ENCODE measurements around the gene TMX1. TPM values are rescaled to one million over a fixed set of nuclear protein-coding genes. Genes with fewer than 3 reads are reported as not detected.
A peak's percentile ranks its signal among the peaks of the same experiment; 100 is the strongest.

TMX1 gene, protein sequence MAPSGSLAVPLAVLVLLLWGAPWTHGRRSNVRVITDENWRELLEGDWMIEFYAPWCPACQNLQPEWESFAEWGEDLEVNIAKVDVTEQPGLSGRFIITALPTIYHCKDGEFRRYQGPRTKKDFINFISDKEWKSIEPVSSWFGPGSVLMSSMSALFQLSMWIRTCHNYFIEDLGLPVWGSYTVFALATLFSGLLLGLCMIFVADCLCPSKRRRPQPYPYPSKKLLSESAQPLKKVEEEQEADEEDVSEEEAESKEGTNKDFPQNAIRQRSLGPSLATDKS
- total RNA-seq: 10 to 100 TPM; 43.3 to 44.6 TPM

DNA sequence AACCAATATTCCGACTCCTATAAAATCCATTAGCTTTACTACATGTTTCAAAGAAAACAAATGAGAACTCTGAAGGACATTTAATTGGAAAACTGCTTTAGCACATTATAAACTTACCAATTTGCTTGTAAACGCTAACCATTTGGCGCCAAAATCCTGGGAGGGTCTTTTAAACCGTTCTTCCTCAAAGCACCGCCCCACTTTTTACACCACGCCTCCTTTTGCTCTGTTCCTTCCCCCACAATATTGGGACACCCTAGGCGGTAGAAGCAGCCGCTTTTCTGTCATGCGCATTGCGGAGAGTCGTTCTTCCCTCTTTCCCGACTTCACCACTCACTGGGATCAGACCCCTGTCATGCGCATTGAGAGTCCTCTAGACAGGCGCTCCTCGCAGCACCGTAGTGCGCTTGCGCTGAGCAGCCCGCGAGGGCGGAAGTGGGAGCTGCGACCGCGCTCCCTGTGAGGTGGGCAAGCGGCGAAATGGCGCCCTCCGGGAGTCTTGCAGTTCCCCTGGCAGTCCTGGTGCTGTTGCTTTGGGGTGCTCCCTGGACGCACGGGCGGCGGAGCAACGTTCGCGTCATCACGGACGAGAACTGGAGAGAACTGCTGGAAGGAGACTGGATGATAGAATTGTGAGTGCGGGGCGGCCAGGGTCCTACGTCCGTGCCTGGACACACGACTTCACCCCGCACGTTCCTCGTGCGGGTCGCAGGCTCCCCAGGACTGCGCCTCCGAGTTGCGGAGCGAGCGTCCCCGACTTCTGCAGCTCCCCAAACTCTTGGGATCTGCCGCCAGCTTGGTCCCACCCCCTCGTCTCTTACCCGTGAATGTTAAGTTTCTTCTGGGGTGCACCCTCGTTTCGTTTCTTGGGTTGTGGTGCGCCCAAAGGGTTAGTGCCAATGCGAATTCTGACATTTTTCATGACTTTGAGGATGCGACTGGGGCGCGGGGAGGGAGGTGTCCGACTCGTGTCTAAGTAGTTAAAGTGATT is at the start of gene TMX1:
TSS of gene TMX1 (plus strand) at position 435 of the 991 bp plus-strand sequence. CDS start at position 481, 46 bp downstream.
- peaks cover 9% of the 10 kb centered on the region for H3K36me3 Mint-ChIP-seq
- H3K4me1 Mint-ChIP-seq: peaks cover 19% of the 10 kb centered on the region
- H3K4me3 Mint-ChIP-seq: no peak within 1 kb of the TSS
- ATAC-seq (ENCODE audit: low read depth): peak; percentile 95
- DNase-seq: peak; percentile 90
- POLR2A ChIA-PET: interaction anchor here (1.0 to 1.3 kb wide), 3 partner anchors 20 to 621 kb away, joined by 3 to 4 read pairs (median 3); partner anchors contain the start of gene GNG2
- H3K27ac Mint-ChIP-seq: no peak within 1 kb of the TSS
- no peaks in the 10 kb centered on the region for H3K27me3 Mint-ChIP-seq
- no peaks in the 10 kb centered on the region for H3K9me3 Mint-ChIP-seq

DNA sequence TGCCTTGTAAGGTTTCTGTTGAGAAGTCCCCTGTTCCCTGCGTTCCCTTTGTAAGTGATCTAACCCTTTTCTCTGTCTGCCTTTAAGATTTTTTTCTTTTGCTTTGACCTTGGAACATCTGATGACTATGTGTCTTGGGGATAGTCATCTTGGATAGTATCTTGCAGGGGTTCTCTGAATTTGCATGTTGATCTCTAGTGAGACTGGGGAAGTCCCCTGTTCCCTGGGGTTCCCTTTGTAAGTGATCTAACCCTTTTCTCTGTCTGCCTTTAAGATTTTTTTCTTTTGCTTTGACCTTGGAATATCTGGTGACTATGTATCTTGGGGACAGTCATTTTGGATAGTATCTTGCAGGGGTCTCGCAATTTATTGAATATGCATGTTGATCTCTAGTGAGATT is 38.2 kb upstream of the TMX1 start:
- Mint-ChIP-seq H3K9me3 (no peaks in the 10 kb centered on the region), H3K27ac (no peak overlapping the region), H3K4me1 (no peaks in the 10 kb centered on the region), H3K36me3 (no peaks in the 10 kb centered on the region), H3K4me3 (no peak overlapping the region), H3K27me3 (peaks cover 16% of the 10 kb centered on the region)
- no peak for ATAC-seq (ENCODE audit: low read depth)
- no peak for DNase-seq
- POLR2A ChIA-PET: no interaction called here

- peaks cover 24% of the 10 kb centered on the region for H3K27me3 Mint-ChIP-seq
- DNase-seq: no peak
- POLR2A ChIA-PET: no interaction called here
- no peaks in the 10 kb centered on the region for H3K9me3 Mint-ChIP-seq
- ATAC-seq (ENCODE audit: low read depth): no peak
- no peaks in the 10 kb centered on the region for H3K36me3 Mint-ChIP-seq
- H3K27ac Mint-ChIP-seq: no peak overlapping the region
- H3K4me1 Mint-ChIP-seq: no peaks in the 10 kb centered on the region
- H3K4me3 Mint-ChIP-seq: no peak overlapping the region
Observed at GRCh38 chr14:51202914-51203665, 37.0 kb upstream of the TMX1 start.

DNA sequence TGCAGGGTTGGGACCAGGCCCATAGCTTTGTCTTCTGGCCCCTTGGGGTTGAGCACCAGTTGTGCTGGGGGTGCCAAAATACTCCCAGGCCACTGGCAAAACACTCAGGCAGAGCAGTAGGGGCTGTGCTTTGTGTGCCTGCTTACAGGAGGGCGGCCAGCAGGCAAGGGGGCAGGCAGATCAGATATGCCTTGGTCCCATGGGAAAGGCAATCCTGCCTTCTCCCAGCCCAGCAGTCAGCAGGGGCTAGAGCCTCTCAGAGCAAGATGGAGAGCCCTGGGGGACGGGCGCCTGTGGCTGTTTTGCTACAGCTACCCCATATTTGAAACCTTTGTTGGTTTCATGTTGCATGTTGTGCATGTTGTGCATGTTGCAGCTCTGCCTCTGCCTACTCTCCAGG is 36.2 kb upstream of the TMX1 start:
- no peaks in the 10 kb centered on the region for H3K36me3 Mint-ChIP-seq
- H3K9me3 Mint-ChIP-seq: no peaks in the 10 kb centered on the region
- DNase-seq (no peak), ATAC-seq (ENCODE audit: low read depth) (no peak)
- H3K4me3 Mint-ChIP-seq: no peak overlapping the region
- POLR2A ChIA-PET: no interaction called here
- no peaks in the 10 kb centered on the region for H3K4me1 Mint-ChIP-seq
- no peak overlapping the region for H3K27ac Mint-ChIP-seq
- H3K27me3 Mint-ChIP-seq: peaks cover 23% of the 10 kb centered on the region

DNA sequence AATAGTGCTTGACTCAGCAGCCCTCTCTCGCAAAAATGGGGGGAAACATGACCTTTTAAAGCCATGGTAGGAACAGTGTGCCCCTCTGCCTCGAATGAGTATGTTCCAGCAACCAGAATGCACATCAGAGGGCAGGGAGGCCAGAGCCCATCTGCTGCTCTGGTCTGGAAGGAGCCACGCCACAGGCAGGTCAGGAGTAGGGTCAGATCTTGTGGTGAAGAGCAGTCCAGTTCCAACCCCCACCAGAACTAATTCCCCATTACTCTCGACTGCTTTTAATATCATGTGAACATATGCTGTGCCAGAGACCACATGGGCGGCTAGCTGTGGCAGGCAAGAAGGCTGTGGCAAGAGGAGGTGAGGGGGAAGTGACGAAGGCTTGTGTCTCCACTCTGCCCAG is 34.6 kb upstream of the TMX1 start:
- no peak overlapping the region for H3K27ac Mint-ChIP-seq

DNA sequence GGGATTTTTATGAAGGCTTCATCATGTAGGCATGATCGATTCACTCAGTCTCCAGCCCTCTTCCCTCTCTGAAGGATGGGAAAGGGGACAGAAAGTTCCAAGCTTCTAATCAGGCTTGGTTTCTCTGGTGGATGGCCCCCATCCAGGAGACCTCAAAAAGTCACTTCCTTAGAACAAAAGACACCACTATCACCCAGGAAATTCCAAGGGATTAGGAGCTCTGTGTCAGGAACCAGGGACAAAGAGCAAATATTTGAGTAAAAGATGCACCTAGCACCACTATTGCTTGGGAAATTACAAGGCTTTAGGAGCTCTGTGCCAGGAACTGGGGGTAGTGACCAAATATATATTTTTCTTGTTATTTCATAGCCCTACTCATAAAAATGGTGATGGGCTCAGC is 33.6 kb upstream of the TMX1 start:
- POLR2A ChIA-PET: interaction anchor here (0.6 kb wide), 1 partner anchor 413 kb away, joined by 3 read pairs; no protein-coding TSS in a partner anchor
- Mint-ChIP-seq H3K9me3 (no peaks in the 10 kb centered on the region), H3K36me3 (no peaks in the 10 kb centered on the region), H3K27ac (no peak overlapping the region), H3K4me1 (no peaks in the 10 kb centered on the region), H3K4me3 (no peak overlapping the region), H3K27me3 (peaks cover 22% of the 10 kb centered on the region)
- ATAC-seq (ENCODE audit: low read depth) (no peak), DNase-seq (no peak)

More for the DNA sequence above, 34.6 kb upstream of the TMX1 start:
- Mint-ChIP-seq H3K27me3 (peaks cover 23% of the 10 kb centered on the region), H3K36me3 (no peaks in the 10 kb centered on the region), H3K9me3 (no peaks in the 10 kb centered on the region), H3K4me1 (no peaks in the 10 kb centered on the region), H3K4me3 (no peak overlapping the region)
- DNase-seq (no peak), ATAC-seq (ENCODE audit: low read depth) (no peak)
- POLR2A ChIA-PET: no interaction called here

DNA sequence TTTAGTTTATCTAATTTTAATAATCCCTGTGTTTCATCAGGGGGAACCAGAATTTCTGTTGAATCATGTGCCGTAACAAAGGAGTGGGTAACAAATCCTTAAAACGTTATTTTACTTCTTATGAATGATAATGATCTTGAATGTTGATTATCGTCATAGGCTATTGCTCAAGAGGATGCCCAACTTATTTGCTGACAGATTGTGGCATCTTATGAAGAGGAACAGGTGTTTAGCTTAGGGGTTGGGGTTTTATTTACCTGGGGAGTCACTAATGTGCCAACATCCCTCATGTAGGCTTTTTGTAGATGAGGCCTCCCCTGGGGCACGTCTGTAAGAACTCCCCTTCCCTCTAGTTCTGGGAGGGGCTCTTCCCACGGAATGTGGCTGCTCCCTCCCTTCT is 32.4 kb upstream of the TMX1 start:
- Mint-ChIP-seq H3K36me3 (no peaks in the 10 kb centered on the region), H3K27ac (no peak overlapping the region), H3K9me3 (no peaks in the 10 kb centered on the region), H3K27me3 (peaks cover 14% of the 10 kb centered on the region), H3K4me1 (no peaks in the 10 kb centered on the region), H3K4me3 (no peak overlapping the region)
- no peak for ATAC-seq (ENCODE audit: low read depth)
- POLR2A ChIA-PET: no interaction called here
- no peak for DNase-seq

DNA sequence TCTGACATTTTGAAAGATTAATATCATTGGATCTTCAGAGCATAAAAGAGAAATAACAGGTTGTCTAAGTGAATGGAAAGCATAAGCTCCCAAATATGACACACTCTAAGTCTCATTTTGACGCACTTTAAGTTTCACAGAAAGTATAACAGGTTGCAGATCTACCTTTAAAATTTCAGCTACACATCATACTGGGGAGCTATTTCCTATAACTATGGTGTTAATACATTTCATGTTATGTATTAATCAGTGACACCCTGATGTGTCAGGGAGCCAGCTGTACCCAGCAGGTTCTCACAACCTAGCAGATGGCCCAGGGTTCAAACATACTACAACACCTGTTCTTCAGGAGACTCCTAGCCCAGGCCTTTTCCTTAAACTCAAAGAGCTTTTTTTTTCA is 31.1 kb upstream of the TMX1 start:
- no peaks in the 10 kb centered on the region for H3K36me3 Mint-ChIP-seq
- no peak overlapping the region for H3K27ac Mint-ChIP-seq
- no peaks in the 10 kb centered on the region for H3K4me1 Mint-ChIP-seq
- POLR2A ChIA-PET: no interaction called here
- ATAC-seq (ENCODE audit: low read depth) (no peak), DNase-seq (no peak)
- peaks cover 14% of the 10 kb centered on the region for H3K27me3 Mint-ChIP-seq
- no peaks in the 10 kb centered on the region for H3K9me3 Mint-ChIP-seq
- no peak overlapping the region for H3K4me3 Mint-ChIP-seq

GRCh38 chr14:51209457-51209856 is 30.6 kb upstream of the TMX1 start:
- POLR2A ChIA-PET: no interaction called here
- H3K4me3 Mint-ChIP-seq: no peak overlapping the region
- no peaks in the 10 kb centered on the region for H3K9me3 Mint-ChIP-seq
- peaks cover 14% of the 10 kb centered on the region for H3K27me3 Mint-ChIP-seq
- no peaks in the 10 kb centered on the region for H3K4me1 Mint-ChIP-seq
- H3K27ac Mint-ChIP-seq: no peak overlapping the region
- DNase-seq: no peak
- no peak for ATAC-seq (ENCODE audit: low read depth)
- no peaks in the 10 kb centered on the region for H3K36me3 Mint-ChIP-seq

DNA sequence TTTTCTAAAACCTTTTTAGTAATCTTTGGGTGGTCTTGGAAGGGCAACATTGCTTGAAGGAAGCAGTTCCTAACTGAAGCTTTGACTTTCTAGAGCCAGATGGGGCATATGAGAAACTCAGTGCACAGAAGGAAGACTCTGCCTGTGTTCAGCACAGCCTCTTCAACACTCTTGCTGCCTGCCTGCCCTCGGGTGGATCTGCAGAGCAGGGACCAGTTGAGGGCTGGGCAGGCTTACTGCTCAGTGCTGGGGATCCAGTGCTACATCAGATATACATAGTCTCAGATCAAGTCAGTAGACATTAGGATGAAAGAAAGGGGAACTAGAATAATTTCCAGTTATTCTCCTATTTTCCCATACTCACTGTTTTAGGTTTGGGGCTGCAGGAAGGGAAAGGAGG is 29.5 kb upstream of the TMX1 start:
- ATAC-seq (ENCODE audit: low read depth) (no peak), DNase-seq (no peak)
- no peaks in the 10 kb centered on the region for H3K36me3 Mint-ChIP-seq
- H3K27ac Mint-ChIP-seq: no peak overlapping the region
- peaks cover 11% of the 10 kb centered on the region for H3K27me3 Mint-ChIP-seq
- H3K4me1 Mint-ChIP-seq: no peaks in the 10 kb centered on the region
- POLR2A ChIA-PET: no interaction called here
- no peaks in the 10 kb centered on the region for H3K9me3 Mint-ChIP-seq
- no peak overlapping the region for H3K4me3 Mint-ChIP-seq

GRCh38 chr14:51211149-51211548 is 28.9 kb upstream of the TMX1 start:
- ATAC-seq (ENCODE audit: low read depth): no peak
- H3K27ac Mint-ChIP-seq: no peak overlapping the region
- POLR2A ChIA-PET: no interaction called here
- H3K27me3 Mint-ChIP-seq: peaks cover 11% of the 10 kb centered on the region
- no peak for DNase-seq
- H3K4me1 Mint-ChIP-seq: no peaks in the 10 kb centered on the region
- no peaks in the 10 kb centered on the region for H3K36me3 Mint-ChIP-seq
- no peak overlapping the region for H3K4me3 Mint-ChIP-seq
- H3K9me3 Mint-ChIP-seq: no peaks in the 10 kb centered on the region

GRCh38 chr14:51216602-51217001 is 23.4 kb upstream of the TMX1 start:
- ATAC-seq (ENCODE audit: low read depth): no peak
- H3K27me3 Mint-ChIP-seq: peaks cover 2% of the 10 kb centered on the region
- no peaks in the 10 kb centered on the region for H3K4me1 Mint-ChIP-seq
- no peaks in the 10 kb centered on the region for H3K9me3 Mint-ChIP-seq
- no peak overlapping the region for H3K4me3 Mint-ChIP-seq
- POLR2A ChIA-PET: no interaction called here
- H3K27ac Mint-ChIP-seq: no peak overlapping the region
- no peaks in the 10 kb centered on the region for H3K36me3 Mint-ChIP-seq
- no peak for DNase-seq

All from activated naive CD8-positive, alpha-beta T cell treated with anti-CD3 and anti-CD28 coated beads, Interleukin-2, amount 10 ng/mL, durations not matched to agents 7 days and 5 days (primary cell).